ENCODE measurements around the gene PALD1.

Gene PALD1

GRCh38 chr10:70558295-70558694 lies 79.7 kb downstream of the PALD1 start:
- no peak for DNase-seq

GRCh38 chr10:70558871-70559810 lies 80.6 kb downstream of the PALD1 start:
- DNase-seq, result peak; percentile 41

GRCh38 chr10:70559861-70560260 lies 81.3 kb downstream of the PALD1 start:
- DNase-seq, result no peak

- DNase-seq, result no peak
Observed at GRCh38 chr10:70560511-70560941, 82.0 kb downstream of the PALD1 start.

GRCh38 chr10:70561070-70561469 lies 82.5 kb downstream of the PALD1 start:
- DNase-seq, result peak; percentile 47

- no peak for DNase-seq
Observed at GRCh38 chr10:70561558-70561957, 83.0 kb downstream of the PALD1 start.

GRCh38 chr10:70562036-70562755 lies 83.6 kb downstream of the PALD1 start:
- no peak for DNase-seq

GRCh38 chr10:70563230-70563629 lies 84.7 kb downstream of the PALD1 start:
- no peak for DNase-seq

GRCh38 chr10:70564113-70564725 lies 85.7 kb downstream of the PALD1 start:
- DNase-seq, result no peak

- DNase-seq, result no peak
Observed at GRCh38 chr10:70564901-70565351, 86.4 kb downstream of the PALD1 start.

- DNase-seq, result no peak
Observed at GRCh38 chr10:70565556-70566514, 87.3 kb downstream of the PALD1 start.

GRCh38 chr10:70566515-70567290 lies 88.1 kb downstream of the PALD1 start:
- no peak for DNase-seq

GRCh38 chr10:70567603-70568002 lies 89.0 kb downstream of the PALD1 start:
- DNase-seq, result no peak

- no peak for DNase-seq
Observed at GRCh38 chr10:70568113-70568512, 89.5 kb downstream of the PALD1 start.

GRCh38 chr10:70568781-70569495 lies 90.4 kb downstream of the PALD1 start:
- DNase-seq, result no peak

- DNase-seq, result no peak
Observed at GRCh38 chr10:70571236-70571635, 92.7 kb downstream of the PALD1 start.

GRCh38 chr10:70571636-70572439 lies 93.3 kb downstream of the PALD1 start:
- no peak for DNase-seq

GRCh38 chr10:70573599-70574506 lies 95.3 kb downstream of the PALD1 start:
- no peak for DNase-seq

- no peak for DNase-seq
Observed at GRCh38 chr10:70575486-70575873, 96.9 kb downstream of the PALD1 start.
